ENCODE data around the gene RAB31. TPM values are rescaled to one million over a fixed set of nuclear protein-coding genes. Genes with fewer than 3 reads are reported as not detected.
A peak's percentile ranks its signal among the peaks of the same experiment; 100 is the strongest.
"Not testable (repeated sequence)": the region's sequence is repeated elsewhere in the genome, so short reads cannot be mapped to it uniquely, and the experiment has no call there.

The RAB31 gene
- total and polyA plus RNA-seq, 12 donors: 46.6 to 365 (median 136) TPM

DNA sequence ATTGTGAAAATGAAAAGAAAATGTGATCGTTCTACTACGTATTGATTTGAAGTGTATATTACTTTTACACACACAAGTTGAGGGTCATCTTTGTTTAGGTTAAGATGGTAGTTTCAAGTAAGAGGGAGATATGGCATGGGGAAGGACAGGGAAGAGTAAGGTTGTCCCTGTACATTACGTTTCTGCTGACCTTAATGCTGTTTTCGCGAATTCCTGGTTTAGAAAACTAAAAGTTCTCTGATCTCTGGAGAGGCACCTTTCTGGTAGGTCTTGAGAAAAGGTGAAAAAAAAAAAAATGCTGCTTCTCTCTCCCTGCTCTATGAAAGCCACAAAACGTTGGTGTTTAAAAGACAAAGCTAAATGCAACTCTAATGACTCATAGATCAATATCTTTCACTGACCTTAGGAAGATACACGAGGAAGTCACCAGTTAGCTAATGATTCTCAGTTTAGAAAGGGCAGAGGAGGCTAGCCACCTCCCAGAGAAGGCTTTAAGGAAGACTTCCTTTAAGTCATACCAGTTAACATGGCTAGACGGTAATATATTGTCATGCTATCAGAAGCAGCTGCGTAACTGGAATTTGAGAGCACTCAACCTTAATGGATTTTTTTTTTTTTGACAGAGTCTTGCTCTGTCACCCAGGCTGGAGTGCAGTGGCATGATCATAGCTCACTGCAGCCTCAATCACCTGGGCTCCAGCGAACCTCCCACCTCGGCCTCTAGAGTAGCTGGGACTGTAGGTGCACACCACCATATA, 190.9 kb downstream of the RAB31 start:
- 50 to 59% (median 53%) methylated on average over 11 of the region's 11 CpGs for WGBS, 4 donors
- peak in 3 of 7 donors; percentile 29 to 41 (median 38) for DNase-seq

DNA sequence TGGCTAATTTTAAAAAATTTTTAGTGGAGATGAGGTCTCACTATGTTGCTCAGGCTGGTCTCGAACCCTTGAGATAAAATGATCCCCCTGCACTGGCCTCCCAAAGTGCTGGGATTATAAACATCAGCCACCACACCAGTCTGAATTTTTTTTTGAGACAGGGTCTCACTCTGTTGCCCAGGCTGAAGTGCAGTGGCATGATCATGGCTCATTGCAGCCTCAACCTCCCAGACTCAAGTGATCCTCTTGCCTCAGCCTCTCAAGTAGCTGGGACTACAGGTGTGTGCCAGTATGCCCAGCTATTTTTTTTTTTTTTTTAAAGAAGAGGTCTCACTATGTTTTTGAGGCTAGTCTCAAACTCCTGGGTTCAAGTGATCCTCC, 191.4 kb downstream of the RAB31 start:
- H3K4me3 ChIP-seq; H3K36me3 ChIP-seq (replicated peaks in 1 of 2); DNase-seq; H3K27me3 ChIP-seq; H3K9me3 ChIP-seq (replicated peaks in 1 of 3); intact Hi-C loops (cut with DNase I): not testable (repeated sequence)
- H3K27ac ChIP-seq: peak overlapping the region in 3 of 5 donors; percentile 31 to 73 (median 65)
- H3K4me1 ChIP-seq (replicated peaks in 1 of 2): peaks cover 6 to 15% of the 10 kb centered on the region in 2 donors
- WGBS, 4 donors: 94 to 100% (median 100%) methylated on average over 1 of the region's 1 CpG

More for the DNA sequence above, 190.9 kb downstream of the RAB31 start:
- H3K9me3 ChIP-seq (replicated peaks in 1 of 3): no peaks in the 10 kb centered on the region
- peak in 1 of 2 donors; percentile 66 for TF ChIP-seq POLR2A (IDR thresholded peaks at IDR 0.05)
- TF ChIP-seq, protein P1, sequence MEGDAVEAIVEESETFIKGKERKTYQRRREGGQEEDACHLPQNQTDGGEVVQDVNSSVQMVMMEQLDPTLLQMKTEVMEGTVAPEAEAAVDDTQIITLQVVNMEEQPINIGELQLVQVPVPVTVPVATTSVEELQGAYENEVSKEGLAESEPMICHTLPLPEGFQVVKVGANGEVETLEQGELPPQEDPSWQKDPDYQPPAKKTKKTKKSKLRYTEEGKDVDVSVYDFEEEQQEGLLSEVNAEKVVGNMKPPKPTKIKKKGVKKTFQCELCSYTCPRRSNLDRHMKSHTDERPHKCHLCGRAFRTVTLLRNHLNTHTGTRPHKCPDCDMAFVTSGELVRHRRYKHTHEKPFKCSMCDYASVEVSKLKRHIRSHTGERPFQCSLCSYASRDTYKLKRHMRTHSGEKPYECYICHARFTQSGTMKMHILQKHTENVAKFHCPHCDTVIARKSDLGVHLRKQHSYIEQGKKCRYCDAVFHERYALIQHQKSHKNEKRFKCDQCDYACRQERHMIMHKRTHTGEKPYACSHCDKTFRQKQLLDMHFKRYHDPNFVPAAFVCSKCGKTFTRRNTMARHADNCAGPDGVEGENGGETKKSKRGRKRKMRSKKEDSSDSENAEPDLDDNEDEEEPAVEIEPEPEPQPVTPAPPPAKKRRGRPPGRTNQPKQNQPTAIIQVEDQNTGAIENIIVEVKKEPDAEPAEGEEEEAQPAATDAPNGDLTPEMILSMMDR (IDR thresholded peaks at IDR 0.05): no peak
- H3K27me3 ChIP-seq: no peaks in the 10 kb centered on the region
- no peaks in the 10 kb centered on the region for H3K36me3 ChIP-seq (replicated peaks in 1 of 2)
- intact Hi-C loops (cut with DNase I): no loop called here
- H3K4me1 ChIP-seq (replicated peaks in 1 of 2): peaks cover 6 to 15% of the 10 kb centered on the region in 2 donors
- H3K27ac ChIP-seq: peak overlapping the region in 3 of 5 donors; percentile 31 to 73 (median 65)
- no peak overlapping the region for H3K4me3 ChIP-seq

DNA sequence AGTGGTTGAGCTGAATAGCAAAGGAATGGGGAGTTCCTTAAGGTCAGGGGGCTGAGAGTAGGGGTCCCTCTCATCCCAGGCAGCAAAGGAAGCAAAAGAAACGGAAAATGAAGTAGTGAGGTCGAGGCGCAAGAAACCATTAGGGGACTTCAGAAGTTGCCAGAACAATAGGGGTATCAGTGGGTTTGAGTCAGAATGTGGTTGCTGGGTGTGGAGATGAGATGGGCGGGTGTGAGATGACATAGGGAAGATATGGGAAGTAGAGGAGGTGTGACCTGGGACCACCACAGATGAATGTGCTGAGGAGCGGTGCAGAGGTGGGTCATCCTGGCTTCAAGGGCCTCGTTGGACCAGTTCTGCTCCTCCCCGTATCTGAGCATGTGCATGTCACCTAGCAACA, 192.6 kb downstream of the RAB31 start:
- Histone ChIP-seq H3K4me1 (replicated peaks in 1 of 2) (peaks cover 6 to 15% of the 10 kb centered on the region in 2 donors), H3K36me3 (replicated peaks in 1 of 2) (no peaks in the 10 kb centered on the region), H3K9me3 (replicated peaks in 1 of 3) (no peaks in the 10 kb centered on the region), H3K27me3 (no peaks in the 10 kb centered on the region), H3K27ac (no peak overlapping the region), H3K4me3 (no peak overlapping the region)
- TF ChIP-seq, protein P1 (IDR thresholded peaks at IDR 0.05): no peak
- TF ChIP-seq POLR2A (IDR thresholded peaks at IDR 0.05): no peak
- no peak for DNase-seq
- intact Hi-C loops (cut with DNase I): no loop called here
- 92 to 96% (median 94%) methylated on average over 7 of the region's 7 CpGs for WGBS, 4 donors

DNA sequence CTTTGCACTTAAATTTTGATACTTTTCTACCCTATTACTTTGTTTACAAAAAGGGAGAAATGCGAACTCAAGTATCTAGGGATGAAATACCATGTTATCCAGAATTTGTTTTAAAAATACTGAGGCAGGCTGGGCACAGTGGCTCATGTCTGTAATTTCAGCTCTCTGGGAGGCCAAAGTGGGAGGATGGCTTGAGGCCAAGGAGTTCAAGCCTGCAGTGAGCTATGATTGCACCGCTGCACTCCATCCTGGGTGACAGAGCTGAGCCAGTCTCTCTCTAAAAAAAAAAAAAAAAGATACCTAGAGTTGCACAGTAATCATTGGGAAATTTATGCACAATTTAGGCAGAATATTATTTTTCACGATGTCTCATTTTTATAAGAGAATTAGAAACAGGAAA, 193.3 kb downstream of the RAB31 start:
- 88 to 93% (median 91%) methylated on average over 3 of the region's 3 CpGs for WGBS, 4 donors
- Histone ChIP-seq H3K9me3 (replicated peaks in 1 of 3) (no peaks in the 10 kb centered on the region), H3K27me3 (no peaks in the 10 kb centered on the region), H3K27ac (no peak overlapping the region), H3K4me1 (replicated peaks in 1 of 2) (peaks cover 6 to 15% of the 10 kb centered on the region in 2 donors), H3K36me3 (replicated peaks in 1 of 2) (no peaks in the 10 kb centered on the region), H3K4me3 (no peak overlapping the region)
- intact Hi-C loops (cut with DNase I): no loop called here
- DNase-seq: no peak
- TF ChIP-seq, protein P1 (IDR thresholded peaks at IDR 0.05): no peak
- no peak for TF ChIP-seq POLR2A (IDR thresholded peaks at IDR 0.05)

DNA sequence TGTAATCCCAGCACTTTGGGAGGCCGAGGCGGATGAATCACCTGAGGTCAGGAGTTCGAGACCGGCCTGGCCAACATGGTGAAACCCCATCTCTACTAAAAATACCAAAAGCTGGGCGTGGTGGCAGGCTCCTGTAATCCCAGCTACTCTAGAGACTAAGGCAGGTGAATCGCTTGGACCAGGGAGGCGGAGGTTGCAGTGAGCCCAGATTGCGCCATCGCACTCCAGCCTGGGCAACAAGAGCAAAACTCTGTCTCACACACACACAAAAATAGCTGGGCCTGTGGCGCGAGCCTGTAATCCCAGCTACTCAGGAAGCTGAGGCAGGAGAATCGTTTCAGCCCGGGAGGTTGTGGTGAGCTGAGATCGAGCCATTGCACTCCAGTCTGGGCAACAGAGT, 194.2 kb downstream of the RAB31 start:
- H3K36me3 ChIP-seq (replicated peaks in 1 of 2); H3K4me3 ChIP-seq; H3K27ac ChIP-seq; H3K9me3 ChIP-seq (replicated peaks in 1 of 3); H3K27me3 ChIP-seq; DNase-seq; intact Hi-C loops (cut with DNase I): not testable (repeated sequence)
- peaks cover 6 to 15% of the 10 kb centered on the region in 2 donors for H3K4me1 ChIP-seq (replicated peaks in 1 of 2)
- WGBS, 4 donors: 94 to 98% (median 95%) methylated on average over 14 of the region's 14 CpGs
